Effector memory CD8-positive, alpha-beta T cell (primary cell): ENCODE data around the gene PDZD2.

ENCODE experiments used
- ATAC-seq: fragments of 150-1000 bp; cut with Tn5 transposase; replicated peaks from 2 replicates; pipeline ENCODE4 v1.10.0; 2021; ENCODE audit warnings: mild to moderate bottlenecking, moderate library complexity
- DNase-seq, 3 experiments: peaks; one replicate each; pipeline ENCODE4 v3.0.0; 2021
- H3K27ac Mint-ChIP-seq, 2 donors: one replicate each; pipeline ENCODE4 v1.8.0; 2022; ENCODE audit warnings: mild to moderate bottlenecking in 2 of 2, mixed read lengths in 2 of 2, moderate library complexity in 2 of 2
- H3K27me3 Mint-ChIP-seq, 2 donors: one replicate each; pipeline ENCODE4 v1.8.0; 2022; ENCODE audit warnings: mixed read lengths in 2 of 2
- H3K36me3 Mint-ChIP-seq: one replicate; pipeline ENCODE4 v1.8.0; 2022; ENCODE audit warnings: mild to moderate bottlenecking, moderate library complexity, mixed read lengths; ENCODE audit not compliant: insufficient read depth
- H3K4me1 Mint-ChIP-seq, 2 donors: one replicate each; pipeline ENCODE4 v1.8.0; 2022; ENCODE audit warnings: low read depth in 2 of 2, mixed read lengths in 2 of 2
- H3K4me3 Mint-ChIP-seq, 2 donors: one replicate each; pipeline ENCODE4 v1.8.0; 2022; ENCODE audit warnings: mild to moderate bottlenecking in 2 of 2, mixed read lengths in 2 of 2, moderate library complexity in 2 of 2
- H3K9me3 Mint-ChIP-seq, 2 donors: one replicate each; pipeline ENCODE4 v1.8.0; 2022; ENCODE audit warnings: mixed read lengths in 2 of 2

Gene PDZD2

DNA sequence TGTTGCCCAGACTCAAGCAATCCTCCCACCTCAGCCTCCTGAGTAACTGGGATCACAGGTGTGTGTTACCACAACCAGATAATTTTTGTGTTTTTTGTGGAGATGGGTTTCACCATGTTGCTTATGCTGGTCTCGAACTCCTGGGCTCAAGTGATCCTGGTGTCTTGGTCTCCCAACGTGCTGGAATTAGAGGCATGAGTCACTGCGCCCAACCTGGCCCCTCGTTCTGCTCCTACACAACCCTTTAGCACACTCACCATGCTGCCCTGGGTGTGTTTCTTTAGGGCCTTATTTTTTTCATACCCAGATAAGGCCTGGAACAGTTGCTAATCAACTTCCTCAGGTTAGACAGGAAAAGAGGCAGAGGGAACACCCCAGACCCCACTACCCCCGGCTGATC is 2.6 kb downstream of the PDZD2 start:
- Mint-ChIP-seq H3K27me3 (peaks cover 28 to 31% of the 10 kb centered on the region in 2 donors), H3K36me3 (no peaks in the 10 kb centered on the region), H3K9me3 (no peaks in the 10 kb centered on the region), H3K27ac (no peak overlapping the region), H3K4me3 (no peak overlapping the region), H3K4me1 (peaks cover 8 to 11% of the 10 kb centered on the region in 2 donors)
- DNase-seq (no peak), ATAC-seq (no peak)

- H3K4me1 Mint-ChIP-seq, result no peaks in the 10 kb centered on the region
- H3K4me3 Mint-ChIP-seq, result no peak overlapping the region
- H3K27me3 Mint-ChIP-seq, result peaks cover 19 to 25% of the 10 kb centered on the region in 2 donors
- DNase-seq (no peak), ATAC-seq (no peak)
- no peaks in the 10 kb centered on the region for H3K9me3 Mint-ChIP-seq
- no peaks in the 10 kb centered on the region for H3K36me3 Mint-ChIP-seq
- H3K27ac Mint-ChIP-seq, result no peak overlapping the region
Measured at GRCh38 chr5:31645420-31646081, 6.6 kb downstream of the PDZD2 start.

GRCh38 chr5:31648326-31648725 is 9.4 kb downstream of the PDZD2 start:
- no peaks in the 10 kb centered on the region for H3K36me3 Mint-ChIP-seq
- DNase-seq (no peak), ATAC-seq (no peak)
- no peak overlapping the region for H3K27ac Mint-ChIP-seq
- H3K27me3 Mint-ChIP-seq, result peaks cover 18 to 25% of the 10 kb centered on the region in 2 donors
- no peaks in the 10 kb centered on the region for H3K4me1 Mint-ChIP-seq
- no peaks in the 10 kb centered on the region for H3K9me3 Mint-ChIP-seq
- no peak overlapping the region for H3K4me3 Mint-ChIP-seq

DNA sequence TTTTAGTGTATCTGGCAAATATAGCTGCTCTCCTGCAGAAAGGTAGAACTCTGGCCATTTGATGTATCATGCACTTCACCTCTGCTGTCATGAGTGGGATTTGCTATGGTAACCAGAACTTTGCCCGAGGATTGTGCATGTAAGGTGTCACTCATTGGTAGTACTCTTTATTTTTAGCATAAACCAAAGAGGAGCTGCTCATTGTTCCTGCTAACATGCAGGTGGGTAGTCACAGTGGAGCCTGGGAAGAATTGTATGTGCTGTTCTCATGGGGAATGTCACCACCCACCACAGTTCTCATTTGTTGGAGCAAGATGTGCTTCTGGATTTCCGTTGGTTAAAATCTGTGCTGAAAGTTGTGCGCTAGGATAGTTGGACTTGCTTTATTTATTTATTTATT is 12.3 kb downstream of the PDZD2 start:
- H3K27me3 Mint-ChIP-seq, result peaks cover 33 to 34% of the 10 kb centered on the region in 2 donors
- no peak for ATAC-seq
- H3K9me3 Mint-ChIP-seq, result no peaks in the 10 kb centered on the region

DNA sequence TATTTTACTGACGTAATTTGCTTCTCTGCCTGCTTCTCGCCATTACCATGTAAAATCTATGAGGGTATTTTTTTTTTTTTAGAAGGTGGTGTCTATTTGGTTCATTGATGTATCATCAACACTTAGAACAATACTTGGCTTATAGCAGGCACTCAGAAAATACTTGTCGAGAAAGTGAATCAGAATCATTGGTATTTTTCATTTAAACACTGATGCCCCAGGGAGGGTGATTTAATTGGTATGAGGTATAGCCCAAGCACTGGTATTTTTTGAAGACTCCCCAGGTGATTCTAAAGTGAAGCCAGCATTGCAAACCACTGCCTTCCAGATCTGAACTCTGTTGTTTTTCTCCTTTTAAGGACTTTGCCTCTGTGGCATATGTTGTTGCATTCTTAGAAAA is 16.6 kb downstream of the PDZD2 start:
- H3K27me3 Mint-ChIP-seq, result peaks cover 35 to 37% of the 10 kb centered on the region in 2 donors
- no peaks in the 10 kb centered on the region for H3K9me3 Mint-ChIP-seq
- DNase-seq, result no peak
- H3K27ac Mint-ChIP-seq, result no peak overlapping the region
- no peaks in the 10 kb centered on the region for H3K36me3 Mint-ChIP-seq
- H3K4me3 Mint-ChIP-seq, result no peak overlapping the region
- H3K4me1 Mint-ChIP-seq, result no peaks in the 10 kb centered on the region
- ATAC-seq, result no peak

More for the DNA sequence above, 12.3 kb downstream of the PDZD2 start:
- Mint-ChIP-seq H3K27ac (no peak overlapping the region), H3K36me3 (no peaks in the 10 kb centered on the region), H3K4me3 (no peak overlapping the region), H3K4me1 (no peaks in the 10 kb centered on the region)
- DNase-seq, result no peak

DNA sequence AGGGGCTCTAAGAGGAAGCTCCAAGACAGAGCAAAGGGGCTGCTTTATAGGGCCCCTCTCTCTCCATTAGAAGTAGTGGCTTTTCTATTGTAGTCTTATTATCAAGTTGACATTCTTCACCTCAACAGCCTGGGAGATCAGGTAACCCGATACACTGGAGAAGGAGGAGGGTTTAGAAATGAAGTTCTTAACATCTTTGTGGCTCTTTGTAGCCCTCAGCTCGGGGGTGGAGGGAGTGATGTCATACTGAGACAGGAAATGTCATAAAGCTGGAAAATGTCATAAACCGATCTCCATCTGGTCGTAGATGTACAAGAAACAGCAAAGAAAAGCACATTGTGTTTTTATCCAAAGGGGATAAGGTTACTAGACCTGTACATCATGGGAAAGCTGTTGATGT is 17.9 kb downstream of the PDZD2 start:
- no peaks in the 10 kb centered on the region for H3K36me3 Mint-ChIP-seq
- no peak overlapping the region for H3K27ac Mint-ChIP-seq
- ATAC-seq (no peak), DNase-seq (no peak)
- H3K4me1 Mint-ChIP-seq, result no peaks in the 10 kb centered on the region
- no peaks in the 10 kb centered on the region for H3K9me3 Mint-ChIP-seq
- no peak overlapping the region for H3K4me3 Mint-ChIP-seq
- peaks cover 35 to 37% of the 10 kb centered on the region in 2 donors for H3K27me3 Mint-ChIP-seq

GRCh38 chr5:31657315-31657979 is 18.5 kb downstream of the PDZD2 start:
- Mint-ChIP-seq H3K27ac (no peak overlapping the region), H3K4me1 (no peaks in the 10 kb centered on the region), H3K27me3 (peaks cover 35 to 37% of the 10 kb centered on the region in 2 donors), H3K9me3 (no peaks in the 10 kb centered on the region), H3K4me3 (no peak overlapping the region), H3K36me3 (no peaks in the 10 kb centered on the region)
- no peak for ATAC-seq
- no peak for DNase-seq

- Mint-ChIP-seq H3K36me3 (no peaks in the 10 kb centered on the region), H3K4me1 (no peaks in the 10 kb centered on the region), H3K4me3 (no peak overlapping the region), H3K27ac (no peak overlapping the region), H3K9me3 (peaks cover 0 to 1% of the 10 kb centered on the region in 2 donors), H3K27me3 (peaks cover 40 to 42% of the 10 kb centered on the region in 2 donors)
- no peak for ATAC-seq
- no peak for DNase-seq
Measured at GRCh38 chr5:31661257-31661656, 22.3 kb downstream of the PDZD2 start.

DNA sequence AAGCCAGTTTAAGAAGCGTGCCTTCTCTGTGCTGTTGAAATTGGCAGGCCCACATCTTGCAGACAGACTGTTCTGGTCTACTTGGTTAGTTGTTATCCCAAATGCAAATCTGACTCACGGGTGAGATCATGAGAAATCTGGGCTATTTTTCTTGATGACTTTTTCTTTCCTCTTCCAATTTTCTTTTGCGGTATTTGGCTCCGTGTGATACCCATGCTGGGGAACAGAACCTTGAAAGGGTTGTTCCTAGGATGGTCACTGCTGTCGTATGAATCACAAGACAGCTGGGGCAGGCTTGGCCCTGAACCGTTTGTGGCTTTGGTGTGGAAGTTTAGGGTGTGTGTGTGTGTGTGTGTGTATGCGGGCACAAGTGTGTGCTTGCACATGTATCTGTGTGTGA is 24.6 kb downstream of the PDZD2 start:
- DNase-seq (no peak), ATAC-seq (no peak)
- H3K27me3 Mint-ChIP-seq, result peaks cover 32 to 38% of the 10 kb centered on the region in 2 donors
- H3K4me1 Mint-ChIP-seq, result no peaks in the 10 kb centered on the region
- H3K9me3 Mint-ChIP-seq, result peaks cover 0 to 1% of the 10 kb centered on the region in 2 donors
- H3K36me3 Mint-ChIP-seq, result peaks cover 3% of the 10 kb centered on the region
- H3K27ac Mint-ChIP-seq, result no peak overlapping the region
- no peak overlapping the region for H3K4me3 Mint-ChIP-seq

GRCh38 chr5:31664566-31664965 is 25.6 kb downstream of the PDZD2 start:
- no peak overlapping the region for H3K27ac Mint-ChIP-seq
- H3K4me3 Mint-ChIP-seq, result no peak overlapping the region
- DNase-seq (no peak), ATAC-seq (no peak)
- no peaks in the 10 kb centered on the region for H3K4me1 Mint-ChIP-seq
- H3K9me3 Mint-ChIP-seq, result peaks cover 0 to 1% of the 10 kb centered on the region in 2 donors
- H3K27me3 Mint-ChIP-seq, result peaks cover 21 to 27% of the 10 kb centered on the region in 2 donors
- peaks cover 3% of the 10 kb centered on the region for H3K36me3 Mint-ChIP-seq

- Mint-ChIP-seq H3K27ac (no peak overlapping the region), H3K4me3 (no peak overlapping the region), H3K36me3 (peaks cover 3% of the 10 kb centered on the region), H3K9me3 (peaks cover 2 to 8% of the 10 kb centered on the region in 2 donors), H3K4me1 (no peaks in the 10 kb centered on the region), H3K27me3 (peaks cover 0 to 6% of the 10 kb centered on the region in 2 donors)
- ATAC-seq, result no peak
- no peak for DNase-seq
Measured at GRCh38 chr5:31671339-31671741, 32.4 kb downstream of the PDZD2 start.

DNA sequence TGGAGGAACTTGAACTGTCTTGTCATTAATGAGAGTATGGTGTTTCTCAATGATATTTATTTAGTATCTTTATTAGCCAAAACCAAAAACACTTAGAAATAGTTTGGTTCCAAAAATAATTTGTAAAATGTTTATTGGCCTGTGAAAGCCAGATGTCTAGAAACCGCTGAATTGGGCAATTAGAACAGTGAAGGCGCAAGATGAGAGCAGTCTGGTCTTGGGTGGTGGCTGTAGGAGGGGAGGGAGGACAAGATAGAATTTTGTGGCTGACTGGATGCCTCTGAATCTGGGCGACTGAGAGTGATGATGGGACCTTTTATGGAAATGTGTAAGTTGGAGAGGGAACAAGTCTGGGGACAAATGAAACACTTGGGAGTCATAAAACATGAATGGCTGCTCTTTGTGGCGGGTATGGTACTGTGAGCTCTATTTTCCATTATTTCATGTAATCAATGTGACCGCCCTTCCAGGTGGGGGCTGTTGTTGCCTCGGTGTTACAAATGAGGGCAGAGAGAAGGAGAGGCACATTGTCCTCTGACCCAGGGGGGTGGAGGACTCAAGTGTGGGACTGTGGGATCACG is 35.5 kb downstream of the PDZD2 start:
- Mint-ChIP-seq H3K9me3 (peaks cover 2 to 8% of the 10 kb centered on the region in 2 donors), H3K36me3 (no peaks in the 10 kb centered on the region), H3K27ac (peak overlapping the region in 1 of 2 donors; percentile 2), H3K27me3 (no peaks in the 10 kb centered on the region), H3K4me3 (no peak overlapping the region), H3K4me1 (no peaks in the 10 kb centered on the region)
- ATAC-seq, result no peak
- DNase-seq, result no peak

GRCh38 chr5:31675472-31675871 is 36.5 kb downstream of the PDZD2 start:
- Mint-ChIP-seq H3K27ac (no peak overlapping the region), H3K27me3 (no peaks in the 10 kb centered on the region), H3K4me3 (no peak overlapping the region), H3K36me3 (no peaks in the 10 kb centered on the region), H3K4me1 (no peaks in the 10 kb centered on the region), H3K9me3 (peaks cover 2 to 8% of the 10 kb centered on the region in 2 donors)
- DNase-seq, result no peak
- ATAC-seq, result no peak

DNA sequence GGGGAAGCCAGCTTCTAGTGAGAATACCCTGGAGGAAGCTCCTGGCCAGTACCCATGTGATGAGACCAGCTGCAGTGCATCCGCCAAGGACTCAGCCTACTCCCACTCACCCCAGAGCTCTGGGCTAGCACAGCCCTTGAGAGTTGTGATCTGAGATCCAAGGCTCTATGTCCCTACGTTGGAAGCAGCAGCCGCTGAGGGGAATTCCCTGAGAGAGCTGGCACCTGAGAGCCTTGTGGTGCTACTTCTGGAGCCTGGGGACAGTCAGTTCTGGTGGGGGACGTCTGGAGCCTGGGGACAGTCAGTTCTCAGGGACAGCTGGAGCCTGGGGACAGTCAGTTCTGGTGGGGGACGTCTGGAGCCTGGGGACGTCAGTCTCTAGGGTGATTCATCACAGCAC is 39.2 kb downstream of the PDZD2 start:
- ATAC-seq, result no peak
- Mint-ChIP-seq H3K4me3 (no peak overlapping the region), H3K9me3 (peaks cover 2 to 8% of the 10 kb centered on the region in 2 donors), H3K4me1 (no peaks in the 10 kb centered on the region), H3K36me3 (no peaks in the 10 kb centered on the region), H3K27ac (no peak overlapping the region), H3K27me3 (peaks cover 0 to 9% of the 10 kb centered on the region in 2 donors)
- no peak for DNase-seq
